Measurements from ENCODE around the gene ARHGEF4. TPM values are rescaled to one million over a fixed set of nuclear protein-coding genes. Genes with fewer than 3 reads are reported as not detected.

The ARHGEF4 gene
- total RNA-seq, 3 donors from 2014 or later = 0.94 to 14.0 (median 1.5) TPM

- TF ChIP-seq, protein P1, sequence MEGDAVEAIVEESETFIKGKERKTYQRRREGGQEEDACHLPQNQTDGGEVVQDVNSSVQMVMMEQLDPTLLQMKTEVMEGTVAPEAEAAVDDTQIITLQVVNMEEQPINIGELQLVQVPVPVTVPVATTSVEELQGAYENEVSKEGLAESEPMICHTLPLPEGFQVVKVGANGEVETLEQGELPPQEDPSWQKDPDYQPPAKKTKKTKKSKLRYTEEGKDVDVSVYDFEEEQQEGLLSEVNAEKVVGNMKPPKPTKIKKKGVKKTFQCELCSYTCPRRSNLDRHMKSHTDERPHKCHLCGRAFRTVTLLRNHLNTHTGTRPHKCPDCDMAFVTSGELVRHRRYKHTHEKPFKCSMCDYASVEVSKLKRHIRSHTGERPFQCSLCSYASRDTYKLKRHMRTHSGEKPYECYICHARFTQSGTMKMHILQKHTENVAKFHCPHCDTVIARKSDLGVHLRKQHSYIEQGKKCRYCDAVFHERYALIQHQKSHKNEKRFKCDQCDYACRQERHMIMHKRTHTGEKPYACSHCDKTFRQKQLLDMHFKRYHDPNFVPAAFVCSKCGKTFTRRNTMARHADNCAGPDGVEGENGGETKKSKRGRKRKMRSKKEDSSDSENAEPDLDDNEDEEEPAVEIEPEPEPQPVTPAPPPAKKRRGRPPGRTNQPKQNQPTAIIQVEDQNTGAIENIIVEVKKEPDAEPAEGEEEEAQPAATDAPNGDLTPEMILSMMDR (IDR thresholded peaks at IDR 0.05) = no peak
- no peak overlapping the region for H3K4me3 ChIP-seq
- intact Hi-C loops (cut with DNase I, micrococcal nuclease) = no loop called here
- no peaks in the 10 kb centered on the region for H3K4me1 ChIP-seq (ENCODE audit: low read depth)
- DNase-seq = no peak
- H3K9me3 ChIP-seq = no peaks in the 10 kb centered on the region
- H3K36me3 ChIP-seq (ENCODE audit: low read depth) = peaks cover 6% of the 10 kb centered on the region
- no peak for ATAC-seq
These were observed 220.2 kb downstream of the ARHGEF4 start for GRCh38 chr2:131056932-131057287.

- no peaks in the 10 kb centered on the region for H3K4me1 ChIP-seq (ENCODE audit: low read depth)
- ATAC-seq (no peak), DNase-seq (no peak)
- no peak overlapping the region for H3K4me3 ChIP-seq
- no peaks in the 10 kb centered on the region for H3K9me3 ChIP-seq
- TF ChIP-seq, protein P1 (IDR thresholded peaks at IDR 0.05) = no peak
- H3K36me3 ChIP-seq (ENCODE audit: low read depth) = peaks cover 6% of the 10 kb centered on the region
- intact Hi-C loops (cut with DNase I, micrococcal nuclease) = no loop called here
These were observed 221.6 kb downstream of the ARHGEF4 start for GRCh38 chr2:131058214-131058843.

GRCh38 chr2:131058920-131059319, 222.2 kb downstream of the ARHGEF4 start:
- Histone ChIP-seq H3K4me1 (ENCODE audit: low read depth) (no peaks in the 10 kb centered on the region), H3K4me3 (no peak overlapping the region), H3K36me3 (ENCODE audit: low read depth) (peaks cover 6% of the 10 kb centered on the region), H3K9me3 (no peaks in the 10 kb centered on the region)
- intact Hi-C loops (cut with DNase I, micrococcal nuclease) = no loop called here
- no peak for ATAC-seq
- TF ChIP-seq, protein P1 (IDR thresholded peaks at IDR 0.05) = no peak
- DNase-seq = no peak

DNA sequence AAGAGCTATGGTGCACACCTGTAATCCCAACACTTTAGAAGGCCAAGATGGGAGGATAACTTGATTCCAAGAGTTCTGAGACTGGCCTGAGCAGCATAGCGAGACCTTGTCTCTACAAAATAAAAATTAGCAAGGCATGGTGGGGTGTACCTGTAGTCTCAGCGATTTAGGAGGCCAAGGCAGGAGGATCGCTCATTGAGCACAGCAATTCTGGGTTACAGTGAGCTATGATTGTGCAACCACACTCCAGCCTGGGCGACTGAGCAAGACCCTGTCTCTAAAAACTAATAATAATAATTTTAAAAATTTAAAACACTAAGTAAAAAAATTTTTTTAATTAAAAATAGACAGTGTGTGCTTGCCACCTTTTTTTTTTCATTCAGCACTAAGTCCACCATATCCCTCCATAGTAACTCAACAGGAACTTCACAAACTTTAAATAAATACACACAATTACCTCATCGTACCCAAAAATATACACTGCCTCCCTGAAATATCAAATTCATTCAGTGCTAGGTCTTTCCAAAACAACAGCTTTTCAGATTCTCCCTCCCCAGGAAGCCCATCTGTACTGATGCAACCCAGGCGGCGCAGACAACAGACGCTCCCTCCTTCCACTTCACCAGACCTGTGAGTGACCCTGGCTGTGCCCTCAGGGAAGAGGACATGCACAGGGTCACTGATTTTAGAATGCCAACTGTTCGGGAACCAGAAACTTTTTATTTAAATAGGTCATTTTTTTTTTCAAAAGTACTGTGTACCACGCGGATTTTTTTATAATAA, 227.0 kb downstream of the ARHGEF4 start:
- TF ChIP-seq, protein P1 (IDR thresholded peaks at IDR 0.05) = no peak
- no peak for DNase-seq
- no peaks in the 10 kb centered on the region for H3K9me3 ChIP-seq
- H3K36me3 ChIP-seq (ENCODE audit: low read depth) = no peaks in the 10 kb centered on the region
- peaks cover 2% of the 10 kb centered on the region for H3K4me1 ChIP-seq (ENCODE audit: low read depth)
- intact Hi-C loops (cut with DNase I, micrococcal nuclease) = no loop called here
- ATAC-seq = no peak
- no peak overlapping the region for H3K4me3 ChIP-seq

DNA sequence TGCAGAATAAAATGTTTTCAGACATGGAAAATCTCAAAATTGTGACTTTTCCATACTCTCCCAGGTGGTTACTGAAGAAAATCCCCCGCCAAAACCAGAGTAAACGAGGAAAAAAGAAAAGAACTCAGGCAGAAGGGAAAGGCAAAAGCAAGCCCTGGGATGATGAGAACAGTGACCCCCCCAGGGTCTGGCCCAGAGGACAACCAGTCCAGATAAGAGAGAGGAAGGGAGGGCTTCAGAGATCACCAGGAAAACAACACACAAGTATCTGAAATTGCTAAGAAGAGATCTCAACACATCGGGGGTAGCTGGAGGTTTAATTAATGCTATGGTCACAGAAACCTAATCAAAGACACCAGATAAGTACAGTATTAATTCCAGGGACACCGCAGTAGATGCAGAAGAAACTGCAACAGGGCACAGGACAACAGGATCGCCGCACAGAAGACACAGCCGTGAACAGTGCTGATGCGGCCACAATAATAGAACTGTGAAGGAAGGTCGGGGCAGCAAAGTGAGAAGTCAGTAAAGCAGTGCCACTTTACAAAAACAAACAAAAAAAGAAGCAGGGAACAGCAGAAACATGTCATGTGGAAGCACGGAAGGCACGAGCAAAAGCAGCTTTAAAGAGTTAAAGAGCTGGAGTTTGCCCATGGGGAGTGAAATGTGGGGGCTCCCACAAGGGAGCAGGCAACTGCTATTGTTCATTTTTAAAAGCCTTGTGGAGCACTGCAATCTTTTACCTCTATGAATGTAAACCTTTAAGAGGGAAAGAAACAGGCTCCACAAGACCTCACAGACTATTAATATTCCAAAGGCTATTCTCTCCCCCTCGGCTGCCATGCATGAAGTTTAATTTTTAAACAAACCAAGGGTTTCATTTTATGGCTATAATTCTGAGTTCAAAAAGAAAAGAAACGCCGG, 228.1 kb downstream of the ARHGEF4 start:
- intact Hi-C loops (cut with DNase I, micrococcal nuclease) = no loop called here
- ATAC-seq (no peak), DNase-seq (no peak)
- Histone ChIP-seq H3K4me1 (ENCODE audit: low read depth) (peaks cover 2% of the 10 kb centered on the region), H3K36me3 (ENCODE audit: low read depth) (no peaks in the 10 kb centered on the region), H3K9me3 (no peaks in the 10 kb centered on the region), H3K4me3 (no peak overlapping the region)
- TF ChIP-seq, protein P1 (IDR thresholded peaks at IDR 0.05) = no peak
